Ovary (tissue), 9 donors: ENCODE measurements around the gene TNPO1. TPM values are rescaled to one million over a fixed set of nuclear protein-coding genes. Genes with fewer than 3 reads are reported as not detected.
A peak's percentile ranks its signal among the peaks of the same experiment; 100 is the strongest.

Source experiments
- DNase-seq, 5 donors: peaks; one replicate each; pipeline ENCODE4 v3.0.0-alpha.2; 2019 to 2020
- H3K27ac ChIP-seq, 2 donors: fragments of 200-600 bp; one replicate each; pipeline versions ENCODE4 v1.5.1 to v1.8.0; 2019 to 2022
- H3K27me3 ChIP-seq: fragments of 200-600 bp; one replicate; pipeline ENCODE4 v1.8.0; 2022
- H3K36me3 ChIP-seq: fragments of 200-600 bp; sonication (generic); one replicate; pipeline ENCODE4 v1.5.1; 2019
- H3K4me1 ChIP-seq: one replicate; pipeline ENCODE4 v1.8.1; 2013; ENCODE audit warnings: mild to moderate bottlenecking, moderate library complexity; ENCODE audit not compliant: insufficient read depth
- H3K4me3 ChIP-seq: fragments of 200-600 bp; sonication (generic); one replicate; pipeline ENCODE4 v1.5.1; 2017
- H3K9me3 ChIP-seq, 2 donors: fragments of 200-600 bp in 1 of 2; sonication (generic) in 1 of 2; one replicate each; pipeline versions ENCODE4 v1.5.1 to v1.8.1; 2013 to 2019; ENCODE audit warnings: mild to moderate bottlenecking in 1 of 2, moderate library complexity in 1 of 2
- CTCF ChIP-seq, 3 donors: fragments of 450-650 bp in 2 of 3; fragments of 200-600 bp in 1 of 3; IDR thresholded peaks; one replicate each; pipeline versions ENCODE4 v1.5.1 to v1.8.0; 2016 to 2022; ENCODE audit warnings: antibody characterized with exemption in 3 of 3, mild to moderate bottlenecking in 1 of 3
- EP300 ChIP-seq: sonication (generic); formaldehyde crosslinking; IDR thresholded peaks from one replicate; pipeline ENCODE4 v1.6.1; 2017; ENCODE audit warnings: antibody characterized with exemption
- POLR2A ChIP-seq: fragments of 450-650 bp; IDR thresholded peaks from one replicate; pipeline ENCODE4 v1.6.1; 2017; ENCODE audit warnings: antibody characterized with exemption, mild to moderate bottlenecking, moderate library complexity
- WGBS, 3 donors: extraction: QIAGEN DNeasy Blood & Tissue Kit in 1 of 3; methylation state at CpG; one replicate each; pipeline versions ENCODE4 v1.1.5 to v1.1.7; 2013 to 2017; 5-methylcytosine and 5-hydroxymethylcytosine counted together
- intact Hi-C, 4 donors: fragments of 100-400 bp; cut with DNase I; formaldehyde crosslinking; loops; one replicate each; pipeline versions ENCODE4 v1.11.0 to v1.15.1; 2022 to 2023
- polyA plus RNA-seq, 2 donors: library from polyadenylated mRNA; stranded (reverse); fragments of 200-250 nt in 1 of 2; fragments of 350-450 nt in 1 of 2; fragmentation: Illumina TruSeq in 1 of 2; extraction: RNeasy Lipid Tissue Mini Kit (QIAGEN cat#74804) in 1 of 2; gene quantifications; one replicate each; pipeline ENCODE4 v1.2.3, GENCODE V29; 2013 to 2014
- total RNA-seq, 7 donors: library from RNA; depleted of rRNA in 2 of 7; stranded (reverse); fragments of >200 nt in 2 of 7; fragmentation: NEBNext Ultra II Directional in 3 of 7; extraction: Animal tissue kit (Norgen Biotek cat#: 25700) in 3 of 7; gene quantifications; one replicate each; pipeline versions ENCODE4 v1.1.0 to v1.2.4, GENCODE V29; 2016 to 2023
- donor health status: DM: no; HTN: no; CAD: no; lungs with moderate emphysema.
- donor health status: DM: no; HTN: no; CAD: no.
- donor health status: Bipolar disorder and iron deficiency.
- donor health status: DM: yes; HTN: yes; CAD: no.
- donor health status: DM: no; HTN: no; CAD: no.
- donor health status: DM: yes; HTN: yes; CAD: no.

Gene TNPO1
- total and polyA plus RNA-seq, 9 donors = 14.9 to 99.3 (median 61.8) TPM

GRCh38 chr5:72955143-72955767 is 138.8 kb downstream of the TNPO1 start:
- Histone ChIP-seq H3K4me3 (peak overlapping the region; percentile 87), H3K27me3 (no peaks in the 10 kb centered on the region), H3K36me3 (no peaks in the 10 kb centered on the region), H3K27ac (peak overlapping the region; percentile 99), H3K9me3 (no peaks in the 10 kb centered on the region), H3K4me1 (peaks cover 4% of the 10 kb centered on the region)
- 3 to 4% (median 3%) methylated on average over 31 to 33 of the region's 33 CpGs for WGBS, 3 donors
- TF ChIP-seq CTCF (IDR thresholded peaks at IDR 0.05) (no peak), EP300 (no peak), POLR2A (no peak)
- intact Hi-C loops = loop anchor here in 1 of 4 donors (10.0 kb wide), 1 partner anchor 140 kb away; the partner anchor contains the start of gene TNPO1
- DNase-seq = peak in 3 of 5 donors; percentile 75 to 87 (median 86)

- Histone ChIP-seq H3K36me3 (no peaks in the 10 kb centered on the region), H3K4me1 (peaks cover 4% of the 10 kb centered on the region), H3K4me3 (peak within 1 kb of the TSS; percentile 87), H3K27ac (peak within 1 kb of the TSS; percentile 99), H3K9me3 (no peaks in the 10 kb centered on the region), H3K27me3 (no peaks in the 10 kb centered on the region)
- WGBS, 3 donors = 0 to 1% (median 0%) methylated on average over 44 to 64 of the region's 64 CpGs
- intact Hi-C loops = loop anchor here in 1 of 4 donors (10.0 kb wide), 1 partner anchor 141 kb away; the partner anchor contains the start of gene TNPO1
- TF ChIP-seq POLR2A = peak; percentile 57
- TF ChIP-seq EP300 = no peak
- peak; percentile 89 to 93 (median 91) for TF ChIP-seq CTCF (IDR thresholded peaks at IDR 0.05)
- DNase-seq = peak; percentile 98 to 100 (median 99)
Observed at GRCh38 chr5:72955768-72956323, 139.4 kb downstream of the TNPO1 start, which contains the start of gene FCHO2. Gene FCHO2, plus strand, starts transcription at chr5:72956041. Its CDS starts 56 bp downstream, at chr5:72956097.

- H3K27me3 ChIP-seq = no peaks in the 10 kb centered on the region
- peak; percentile 42 to 71 (median 57) for DNase-seq
- H3K9me3 ChIP-seq = no peaks in the 10 kb centered on the region
- no peaks in the 10 kb centered on the region for H3K36me3 ChIP-seq
- H3K4me1 ChIP-seq = peaks cover 4% of the 10 kb centered on the region
- intact Hi-C loops = loop anchor here in 1 of 4 donors (10.0 kb wide), 1 partner anchor 142 kb away; the partner anchor contains the start of gene TNPO1
- peak overlapping the region; percentile 87 for H3K4me3 ChIP-seq
- H3K27ac ChIP-seq = peak overlapping the region; percentile 99
- WGBS, 3 donors = 1% methylated on average over 19 to 51 of the region's 51 CpGs
- no peak for TF ChIP-seq EP300
- no peak for TF ChIP-seq POLR2A
- no peak for TF ChIP-seq CTCF (IDR thresholded peaks at IDR 0.05)
Observed at GRCh38 chr5:72956324-72957140, 140.1 kb downstream of the TNPO1 start.

- TF ChIP-seq CTCF (IDR thresholded peaks at IDR 0.05) (no peak), POLR2A (no peak), EP300 (no peak)
Observed at GRCh38 chr5:72957337-72957736, 140.9 kb downstream of the TNPO1 start.

More at GRCh38 chr5:72957337-72957736, 140.9 kb downstream of the TNPO1 start:
- Histone ChIP-seq H3K4me1 (peaks cover 4% of the 10 kb centered on the region), H3K27ac (no peak overlapping the region), H3K27me3 (no peaks in the 10 kb centered on the region), H3K4me3 (peak overlapping the region; percentile 87), H3K36me3 (no peaks in the 10 kb centered on the region), H3K9me3 (no peaks in the 10 kb centered on the region)
- intact Hi-C loops = loop anchor here in 1 of 4 donors (10.0 kb wide), 1 partner anchor 143 kb away; the partner anchor contains the start of gene TNPO1
- 71 to 79% (median 74%) methylated on average over 1 of the region's 1 CpG for WGBS, 3 donors
- DNase-seq = no peak
